ENCODE measurements around the gene NPHP1. TPM values are rescaled to one million over a fixed set of nuclear protein-coding genes. Genes with fewer than 3 reads are reported as not detected.
A peak's percentile ranks its signal among the peaks of the same experiment; 100 is the strongest.

Gene NPHP1
- total and polyA plus RNA-seq, 2 of the 8 experiments (the other 6 are each of a cell fraction or from before 2014, with no cell fraction given) = 1.4 to 2.8 TPM

DNA sequence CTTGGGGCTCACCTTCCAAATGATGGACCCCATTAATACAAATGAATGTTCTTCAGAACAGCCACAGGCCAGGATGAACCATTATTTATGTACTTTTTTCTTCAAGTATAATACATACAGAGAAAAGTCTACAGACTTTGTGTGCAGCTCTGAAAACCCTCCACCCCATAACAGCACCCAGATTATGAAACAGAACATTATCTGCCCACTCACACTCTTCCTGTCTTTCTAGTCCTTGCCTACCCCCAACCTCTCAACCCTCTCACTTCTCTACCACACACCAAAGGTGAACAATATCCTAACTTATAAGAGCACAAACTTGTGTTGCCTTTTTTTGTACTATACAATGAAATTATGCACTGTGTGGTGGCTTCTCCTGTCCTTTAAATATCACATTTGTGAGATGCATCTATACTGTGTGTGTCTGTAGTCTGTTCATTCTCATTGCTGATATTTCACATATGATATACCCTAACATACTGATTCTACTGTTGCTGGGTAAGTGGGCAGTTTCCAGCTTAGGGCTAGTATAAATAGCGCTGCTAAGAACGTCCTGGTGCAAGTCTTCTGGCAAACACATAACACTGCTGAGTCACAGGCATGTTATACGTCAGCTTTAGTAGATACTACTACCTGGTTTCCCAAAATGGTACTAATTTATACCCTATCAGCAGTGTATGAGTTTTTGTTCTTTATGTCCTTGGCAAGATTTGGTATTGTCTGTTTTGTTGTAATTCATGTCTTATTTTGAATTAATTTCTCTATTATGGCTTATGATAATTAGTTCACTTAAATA is 1.0 kb upstream of the NPHP1 start:
- Histone ChIP-seq H3K14ac (ENCODE audit: insufficient read length) (no peak overlapping the region), H2BK20ac (ENCODE audit: low read length) (no peak overlapping the region), H3K4me3 (ENCODE audit: extremely low read depth in 1 of 4, insufficient read depth in 2 of 4, low read depth in 3 of 4, low read length in 4 of 4) (peak overlapping the region in 1 of 4 experiments; percentile 72; a peak in 2 of 8 replicates), H4K8ac (ENCODE audit: extremely low read depth, insufficient read depth, low read length) (no peak overlapping the region), H2BK120ac (replicated peaks; ENCODE audit: low read depth, low read length) (no peak overlapping the region), H4K20me1 (replicated peaks in 1 of 2; ENCODE audit: control insufficient read depth in 1 of 2, insufficient read depth in 2 of 2, low read length in 2 of 2) (no peaks in the 10 kb centered on the region), H2AFZ (ENCODE audit: low read length) (peak overlapping the region; percentile 46), H3K18ac (ENCODE audit: extremely low read depth, low read length) (no peak overlapping the region), H3K4me1 (replicated peaks in 1 of 4; ENCODE audit: control insufficient read depth in 3 of 4, insufficient read depth in 4 of 4, low read length in 3 of 4) (no peaks in the 10 kb centered on the region), H3K36me3 (ENCODE audit: control insufficient read depth in 2 of 4, insufficient read depth in 4 of 4, low read length in 3 of 4) (peaks cover 0 to 6% (median 2%) of the 10 kb centered on the region in 4 experiments; a peak in 2 of 8 replicates), H3K79me2 (ENCODE audit: control insufficient read depth in 1 of 2, insufficient read depth in 2 of 2, low read length in 2 of 2) (no peaks in the 10 kb centered on the region), H3K23me2 (ENCODE audit: low read depth, low read length) (peaks cover 7% of the 10 kb centered on the region), H3K9ac (replicated peaks in 1 of 4; ENCODE audit: extremely low read depth in 1 of 4, low read depth in 3 of 4, low read length in 3 of 4) (no peak overlapping the region), H3K4me2 (ENCODE audit: insufficient read depth in 1 of 2, low read depth in 2 of 2, low read length in 2 of 2) (peak overlapping the region in 1 of 2 experiments; percentile 72; a peak in 1 of 4 replicates), H2AK5ac (ENCODE audit: low read depth, low read length) (no peak overlapping the region), H2BK15ac (ENCODE audit: low read length) (no peak overlapping the region), H3K23ac (ENCODE audit: insufficient read length) (no peak overlapping the region), H4K5ac (ENCODE audit: insufficient read length, low read depth, low read length) (no peak overlapping the region), H3K79me1 (ENCODE audit: low read depth, low read length) (no peaks in the 10 kb centered on the region), H2BK12ac (ENCODE audit: low read depth, low read length) (no peak overlapping the region), H4K91ac (replicated peaks; ENCODE audit: insufficient read length, low read length) (no peak overlapping the region), H2BK5ac (ENCODE audit: low read depth, low read length) (no peak overlapping the region), H3K27me3 (replicated peaks in 1 of 4; ENCODE audit: control insufficient read depth in 3 of 4, extremely low read depth in 1 of 4, insufficient read depth in 3 of 4, low read length in 3 of 4) (no peaks in the 10 kb centered on the region), H3K56ac (replicated peaks; ENCODE audit: insufficient read length, low read depth, low read length) (no peak overlapping the region), H3K9me3 (ENCODE audit: insufficient read depth in 2 of 2, low read depth in 1 of 2, low read length in 1 of 2) (no peaks in the 10 kb centered on the region), H3K27ac (ENCODE audit: low read depth, low read length) (no peak overlapping the region), H3K4ac (replicated peaks; ENCODE audit: insufficient read length, low read depth, low read length) (no peak overlapping the region)
- DNase-seq (ENCODE audit: low read depth in 1 of 2, low spot score in 2 of 2) = no peak
- 90% methylated on average over 3 of the region's 3 CpGs; no CpG with 5 or more reads in 1 of the 2 experiments for WGBS, 2 experiments (ENCODE audit: extremely low coverage in 1 of 2, insufficient coverage in 1 of 2, insufficient read length in 1 of 2, insufficient replicate concordance in 2 of 2, low coverage in 1 of 2, low lambda C conversion rate in 2 of 2, missing lambda C conversion rate in 1 of 2)
- no peak for FAIRE-seq
- ChIA-PET CTCF (ENCODE audit: partially characterized antibody) (interaction anchor here (1.1 kb wide), 1 partner anchor 38 kb away, joined by 3 read pairs; no protein-coding TSS in a partner anchor), POLR2A (ENCODE audit: partially characterized antibody) (interaction anchor here (1.1 kb wide), 1 partner anchor 38 kb away, joined by 3 read pairs; no protein-coding TSS in a partner anchor)
- TF ChIP-seq, protein P1, sequence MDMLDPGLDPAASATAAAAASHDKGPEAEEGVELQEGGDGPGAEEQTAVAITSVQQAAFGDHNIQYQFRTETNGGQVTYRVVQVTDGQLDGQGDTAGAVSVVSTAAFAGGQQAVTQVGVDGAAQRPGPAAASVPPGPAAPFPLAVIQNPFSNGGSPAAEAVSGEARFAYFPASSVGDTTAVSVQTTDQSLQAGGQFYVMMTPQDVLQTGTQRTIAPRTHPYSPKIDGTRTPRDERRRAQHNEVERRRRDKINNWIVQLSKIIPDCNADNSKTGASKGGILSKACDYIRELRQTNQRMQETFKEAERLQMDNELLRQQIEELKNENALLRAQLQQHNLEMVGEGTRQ (IDR thresholded peaks at IDR 0.05; ENCODE audit: low read length) = no peak
